CD4-positive, alpha-beta T cell treated with Interleukin-4 for 4 hours (primary cell): ENCODE results near the gene TACSTD2.
"Not testable (repeated sequence)": the region's sequence is repeated elsewhere in the genome, so short reads cannot be mapped to it uniquely, and the experiment has no call there.

Experiments used
- DNase-seq: peaks from one replicate; pipeline ENCODE4 v3.0.0-alpha.2; 2020

TACSTD2 gene

GRCh38 chr1:58576727-58577653 is at the start of gene TACSTD2:
TSS of gene TACSTD2 (minus strand) at chr1:58577252. CDS start at chr1:58577156, 96 bp downstream.
- no peak for DNase-seq

- DNase-seq = no peak
These were observed 49.2 kb upstream of the TACSTD2 start for GRCh38 chr1:58626293-58626692.

GRCh38 chr1:58623259-58623658 is 46.2 kb upstream of the TACSTD2 start:
- not testable (repeated sequence) for DNase-seq

GRCh38 chr1:58622571-58622970 is 45.5 kb upstream of the TACSTD2 start:
- no peak for DNase-seq

- no peak for DNase-seq
These were observed 44.3 kb upstream of the TACSTD2 start for GRCh38 chr1:58621391-58621790.

- no peak for DNase-seq
These were observed 43.9 kb upstream of the TACSTD2 start for GRCh38 chr1:58620926-58621325.

- no peak for DNase-seq
These were observed 43.2 kb upstream of the TACSTD2 start for GRCh38 chr1:58620259-58620658.

- no peak for DNase-seq
These were observed 42.4 kb upstream of the TACSTD2 start for GRCh38 chr1:58619286-58620054.

- DNase-seq = peak; percentile 15
These were observed 41.3 kb upstream of the TACSTD2 start for GRCh38 chr1:58618303-58618702.

GRCh38 chr1:58611861-58612385 is 34.9 kb upstream of the TACSTD2 start:
- DNase-seq = no peak

GRCh38 chr1:58608945-58609344 is 31.9 kb upstream of the TACSTD2 start:
- DNase-seq = no peak

GRCh38 chr1:58608297-58608696 is 31.2 kb upstream of the TACSTD2 start:
- no peak for DNase-seq

GRCh38 chr1:58607391-58607790 is 30.3 kb upstream of the TACSTD2 start:
- no peak for DNase-seq

GRCh38 chr1:58601921-58602320 is 24.9 kb upstream of the TACSTD2 start:
- DNase-seq = not testable (repeated sequence)

- DNase-seq = no peak
These were observed 20.9 kb upstream of the TACSTD2 start for GRCh38 chr1:58597996-58598395.

GRCh38 chr1:58597076-58597475 is 20.0 kb upstream of the TACSTD2 start:
- no peak for DNase-seq

GRCh38 chr1:58596631-58597052 is 19.6 kb upstream of the TACSTD2 start:
- no peak for DNase-seq

- no peak for DNase-seq
These were observed 17.5 kb upstream of the TACSTD2 start for GRCh38 chr1:58594546-58594945.

- no peak for DNase-seq
These were observed 15.6 kb upstream of the TACSTD2 start for GRCh38 chr1:58592522-58593134.

GRCh38 chr1:58591806-58592205 is 14.8 kb upstream of the TACSTD2 start:
- no peak for DNase-seq

- no peak for DNase-seq
These were observed 13.0 kb upstream of the TACSTD2 start for GRCh38 chr1:58590019-58590418.

- no peak for DNase-seq
These were observed 11.3 kb upstream of the TACSTD2 start for GRCh38 chr1:58588396-58588795.

GRCh38 chr1:58587667-58588066 is 10.6 kb upstream of the TACSTD2 start:
- DNase-seq = no peak
